Stimulated activated CD4-positive, alpha-beta T cell treated with anti-CD3 and anti-CD28 coated beads, TNF-alpha, amount 100 ng/mL, for 48 hours (primary cell): ENCODE measurements around the gene SH3RF3.
"Not testable (repeated sequence)": the region's sequence is repeated elsewhere in the genome, so short reads cannot be mapped to it uniquely, and the experiment has no call there.

Experiments
- DNase-seq, 3 donors: peaks; one replicate each; pipeline ENCODE4 v3.0.0-alpha.2; 2020; ENCODE audit warnings: low read depth in 3 of 3

The SH3RF3 gene

DNA sequence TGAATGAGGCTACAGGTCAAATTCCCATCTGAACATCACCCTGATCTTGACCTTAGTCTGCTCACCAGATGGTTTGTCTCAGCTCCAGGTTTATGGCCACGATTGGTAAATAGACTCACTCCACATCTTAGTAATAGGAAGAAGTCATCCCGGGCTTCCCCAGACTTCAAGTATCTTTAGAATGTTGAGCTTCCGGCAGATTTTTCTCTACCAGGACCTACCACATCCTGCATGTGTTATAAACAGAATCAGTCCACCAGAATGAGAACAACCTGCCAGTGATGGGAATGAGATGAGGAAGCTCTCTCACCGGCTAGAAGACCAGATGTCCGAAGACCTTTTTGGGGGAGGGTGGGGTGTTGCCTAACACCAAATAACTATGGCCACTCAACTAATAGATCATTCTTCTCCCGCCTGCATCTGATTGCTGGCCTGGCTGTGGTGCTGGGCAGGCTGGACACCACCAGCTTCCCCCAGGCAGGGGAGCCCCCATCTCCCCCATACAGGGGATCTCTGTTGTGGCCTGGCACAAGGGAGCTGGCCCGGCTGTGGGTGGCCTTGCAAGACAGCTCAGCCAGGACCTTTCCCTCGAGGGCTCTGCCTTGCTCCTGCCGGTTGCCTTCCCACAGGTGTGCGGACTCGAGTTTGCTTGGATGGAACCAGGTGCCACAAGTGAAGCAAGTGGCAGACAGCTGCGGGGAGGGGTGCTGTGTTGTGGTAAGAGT lies 88.5 kb downstream of the SH3RF3 start:
- no peak for DNase-seq

DNA sequence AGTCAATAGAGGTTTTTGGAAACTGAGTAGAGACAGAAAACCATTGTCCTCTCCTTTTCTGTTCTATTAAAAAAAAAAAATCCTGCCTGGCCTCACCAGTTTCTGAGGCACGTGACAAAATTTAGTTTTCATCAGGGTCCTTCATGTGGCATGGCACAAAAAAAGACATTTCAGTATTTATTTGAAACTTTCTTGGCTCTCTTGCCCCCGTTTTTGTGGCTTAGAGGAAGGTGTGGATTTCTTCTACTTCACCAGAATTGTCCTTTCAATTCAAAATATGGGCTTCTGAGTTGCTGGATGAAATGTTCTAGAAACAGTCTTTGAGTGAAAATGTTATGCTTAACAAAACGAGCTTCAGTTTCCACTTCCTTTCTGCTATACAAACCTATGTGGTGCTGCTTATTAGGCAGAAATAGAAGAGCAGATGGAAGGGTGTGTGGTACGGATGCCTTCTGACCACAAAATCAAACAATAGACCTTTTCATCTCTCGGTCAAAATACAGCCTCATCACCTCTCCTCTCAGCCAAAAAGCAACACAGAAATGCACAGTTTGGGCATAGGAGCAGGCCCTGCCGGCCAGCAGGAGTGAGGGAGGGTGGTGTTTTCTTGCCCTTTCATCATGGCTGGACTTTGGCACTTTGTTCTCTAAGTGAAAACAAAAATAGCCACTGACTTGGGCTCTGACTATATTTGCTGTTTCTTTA lies 89.2 kb downstream of the SH3RF3 start:
- no peak for DNase-seq

DNA sequence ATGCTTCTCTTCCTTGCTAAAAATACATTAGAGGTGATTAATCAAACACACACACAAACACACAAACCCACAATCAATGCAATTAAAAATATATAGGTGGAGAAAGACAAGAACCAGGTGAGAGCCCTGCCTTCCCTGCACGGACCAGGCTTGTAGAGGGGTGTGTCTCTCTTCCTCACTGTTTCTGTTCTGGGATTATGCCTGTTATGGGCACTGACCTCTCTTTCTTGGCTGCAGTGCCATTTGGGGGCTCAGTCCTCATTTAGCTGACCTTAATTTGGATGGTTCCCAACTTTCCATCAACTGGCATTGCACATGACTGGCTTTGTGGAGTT lies 89.8 kb downstream of the SH3RF3 start:
- no peak for DNase-seq

DNA sequence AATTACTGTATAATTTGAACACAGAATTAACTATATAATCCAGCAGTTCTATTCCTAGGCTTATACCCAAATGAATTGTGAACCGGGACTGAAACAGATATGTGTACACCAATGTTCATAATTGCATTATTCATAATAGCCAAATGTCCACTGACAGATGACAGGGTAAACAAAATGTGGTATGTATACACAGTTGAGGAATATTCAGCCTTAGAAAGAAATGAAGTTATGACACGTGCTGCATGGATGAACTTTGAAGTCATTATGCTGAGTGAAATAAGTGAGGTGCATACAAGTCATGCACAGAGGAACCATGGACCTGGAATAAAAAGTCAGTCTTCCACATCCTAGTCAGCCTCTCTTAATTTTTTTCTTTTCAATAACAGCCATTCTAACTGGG lies 91.9 kb downstream of the SH3RF3 start:
- no peak for DNase-seq

DNA sequence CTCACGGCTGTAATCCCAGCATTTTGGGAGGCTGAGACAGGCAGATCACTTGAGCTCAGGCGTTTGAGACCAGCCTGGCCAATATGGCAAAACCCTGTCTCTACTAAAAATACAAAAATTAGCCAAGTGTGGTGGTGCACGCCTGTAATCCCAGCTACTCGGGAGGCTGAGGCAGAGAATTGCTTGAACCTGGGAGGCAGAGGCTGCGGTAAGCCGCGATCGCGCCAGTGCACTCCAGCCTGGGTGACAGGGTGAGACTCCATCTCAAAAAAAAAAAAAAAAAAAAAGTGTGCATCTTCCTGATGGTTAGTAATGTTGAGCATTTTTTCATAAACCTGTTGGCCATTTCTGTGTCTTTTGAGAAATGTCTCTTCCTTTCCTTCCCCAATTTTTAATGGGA lies 92.3 kb downstream of the SH3RF3 start:
- DNase-seq: not testable (repeated sequence)

DNA sequence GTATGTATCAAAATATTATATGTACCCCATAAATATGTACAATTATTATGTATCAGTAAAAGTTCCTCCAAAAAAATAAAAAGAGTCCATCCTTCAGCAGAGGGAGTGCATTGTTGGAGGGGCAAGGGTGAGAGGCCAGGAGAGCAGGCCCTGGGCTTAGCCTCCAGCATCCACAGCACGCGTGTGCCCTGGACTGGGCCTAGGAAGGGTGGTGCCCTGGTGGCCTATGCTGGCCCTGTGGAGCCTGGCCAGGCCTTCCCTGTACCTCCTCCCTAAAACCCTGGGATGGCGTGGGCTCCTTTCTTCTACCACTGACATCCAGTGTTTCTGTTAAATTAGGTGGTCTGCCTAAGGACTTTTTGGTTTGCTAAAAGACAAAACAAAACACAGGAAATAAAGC lies 93.4 kb downstream of the SH3RF3 start:
- DNase-seq: no peak

DNA sequence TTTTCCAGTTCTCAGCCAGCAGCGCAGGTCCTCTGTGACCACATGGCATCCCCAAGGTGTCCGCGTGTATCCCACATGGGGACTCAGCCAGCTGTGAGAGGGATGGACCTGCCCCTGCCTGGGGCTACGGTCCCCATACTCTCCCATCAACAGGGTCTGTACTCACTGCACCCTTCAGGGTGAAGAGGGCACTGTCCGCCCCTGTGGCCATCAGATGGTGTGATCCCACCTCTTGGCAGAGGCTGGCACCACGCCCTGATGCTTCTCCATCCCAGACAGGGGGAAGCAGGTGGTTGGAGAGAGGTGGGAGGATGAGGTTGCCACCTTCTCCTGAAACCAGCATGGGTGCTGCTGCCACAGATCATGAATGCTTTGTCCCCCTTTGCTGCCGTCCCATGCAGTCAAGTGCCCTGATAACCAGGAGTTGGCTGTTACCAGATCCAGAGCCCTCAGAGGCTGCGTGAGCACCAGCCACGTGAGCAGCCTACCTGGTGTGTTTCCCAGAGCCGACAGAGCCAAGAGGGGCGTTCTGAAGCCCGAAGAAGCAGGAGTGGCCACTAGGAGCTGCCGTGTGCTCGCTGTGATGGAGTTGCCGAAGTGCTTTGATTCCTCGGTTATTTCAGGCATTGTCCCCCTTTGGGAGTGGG lies 93.9 kb downstream of the SH3RF3 start:
- DNase-seq: no peak

DNA sequence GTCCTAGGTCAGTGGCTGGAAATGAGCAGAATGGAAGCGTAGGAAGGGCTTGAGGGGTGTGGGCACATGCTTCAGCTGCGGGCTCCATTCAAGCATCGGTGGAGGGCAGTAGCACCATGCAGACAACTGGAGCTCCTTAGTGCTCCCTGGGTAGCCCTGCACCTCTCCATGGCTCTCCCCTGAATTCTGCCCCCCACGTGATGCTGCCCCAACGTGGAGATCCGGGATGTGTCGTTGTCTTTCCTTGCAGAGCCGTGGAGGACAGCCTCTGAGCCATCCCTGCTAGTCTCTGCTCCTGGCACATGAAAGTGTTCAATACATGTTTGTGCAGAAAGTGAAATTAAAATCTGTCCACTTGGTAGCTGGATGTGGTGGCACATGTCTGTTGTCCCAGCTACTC lies 94.5 kb downstream of the SH3RF3 start:
- DNase-seq: no peak

DNA sequence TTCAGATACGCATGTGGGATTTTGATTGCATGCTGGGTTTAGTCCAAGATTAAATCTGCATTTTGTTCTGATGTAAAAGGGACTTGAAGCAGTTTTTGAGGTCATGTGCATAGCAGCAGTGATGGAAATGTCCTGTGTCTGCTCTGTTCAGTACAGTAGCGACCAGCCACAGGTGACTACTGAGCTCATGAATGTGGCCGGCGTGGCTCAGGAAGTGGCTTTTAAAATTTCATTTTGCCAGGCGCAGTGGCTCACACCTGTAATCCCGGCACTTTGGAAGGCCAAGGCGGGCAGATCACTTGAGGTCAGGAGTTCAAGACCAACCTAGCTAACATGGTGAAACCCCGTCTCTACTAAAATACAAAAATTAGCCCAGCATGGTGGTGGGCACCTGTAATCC lies 95.3 kb downstream of the SH3RF3 start:
- not testable (repeated sequence) for DNase-seq

DNA sequence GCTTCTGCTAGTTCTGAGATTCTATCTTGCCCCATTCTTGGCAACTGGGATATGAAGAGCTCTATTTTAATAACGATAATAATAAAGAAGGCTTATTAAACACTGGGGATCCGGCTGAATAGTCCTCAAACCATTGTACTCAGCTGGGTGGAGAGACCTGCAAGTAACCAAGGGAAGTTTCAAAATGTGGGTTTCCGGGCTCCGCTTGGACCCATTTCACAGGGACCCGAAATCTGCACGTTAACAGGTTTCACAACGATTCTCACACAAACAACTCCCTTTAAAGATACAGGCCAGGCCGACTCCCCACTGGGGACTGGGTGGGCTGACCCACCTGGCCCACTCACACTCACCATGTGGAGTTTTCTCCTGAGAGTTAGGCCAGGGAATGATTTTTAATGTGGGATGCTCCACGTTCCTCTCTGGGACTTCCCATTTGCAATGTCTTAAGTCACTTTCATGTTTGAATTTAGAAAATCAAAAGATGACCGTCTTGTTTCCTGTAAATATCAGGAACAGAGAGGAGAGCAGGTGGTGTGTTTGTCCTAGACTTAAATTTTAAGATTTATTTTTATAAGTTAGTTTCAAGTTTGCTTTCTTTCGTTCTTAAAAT lies 96.3 kb downstream of the SH3RF3 start:
- DNase-seq: no peak

DNA sequence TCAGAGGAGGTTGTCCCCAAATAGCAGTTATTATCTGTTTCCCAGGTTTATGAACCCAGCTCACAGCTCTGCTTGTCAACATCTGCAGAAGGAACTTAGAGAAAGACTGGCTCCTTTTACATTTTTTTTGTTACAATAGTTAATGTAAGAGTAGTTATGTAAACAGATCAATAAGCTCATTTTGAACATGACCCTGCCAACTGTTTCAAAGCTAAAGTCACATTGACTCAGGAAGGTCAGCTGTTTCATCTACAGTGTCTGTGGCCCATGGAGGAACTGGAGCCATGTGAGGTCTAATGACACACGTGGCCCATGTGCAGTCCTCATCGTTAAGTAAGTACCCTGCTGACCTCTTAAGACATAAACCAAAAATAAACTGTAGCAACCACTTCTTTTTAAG lies 97.1 kb downstream of the SH3RF3 start:
- DNase-seq: no peak

DNA sequence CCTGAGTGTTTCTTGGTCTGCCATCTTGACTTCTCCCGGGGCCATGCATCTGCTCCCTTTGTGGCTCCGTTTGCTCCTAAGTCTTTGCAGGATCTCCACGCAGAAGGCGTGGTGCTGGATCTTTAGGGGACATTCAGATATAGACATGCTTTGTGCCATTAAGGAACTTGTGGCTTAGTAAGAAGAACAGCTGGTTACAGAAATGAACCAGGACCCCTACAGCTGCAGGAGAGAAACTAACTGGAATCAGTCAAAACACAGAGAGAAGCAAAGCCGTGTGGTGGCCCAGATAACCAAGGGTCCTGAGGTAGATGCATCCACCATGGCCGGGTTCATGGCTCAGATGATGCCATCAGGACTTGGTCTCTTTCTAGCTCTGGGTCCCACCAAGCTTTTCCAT lies 97.6 kb downstream of the SH3RF3 start:
- DNase-seq: no peak

DNA sequence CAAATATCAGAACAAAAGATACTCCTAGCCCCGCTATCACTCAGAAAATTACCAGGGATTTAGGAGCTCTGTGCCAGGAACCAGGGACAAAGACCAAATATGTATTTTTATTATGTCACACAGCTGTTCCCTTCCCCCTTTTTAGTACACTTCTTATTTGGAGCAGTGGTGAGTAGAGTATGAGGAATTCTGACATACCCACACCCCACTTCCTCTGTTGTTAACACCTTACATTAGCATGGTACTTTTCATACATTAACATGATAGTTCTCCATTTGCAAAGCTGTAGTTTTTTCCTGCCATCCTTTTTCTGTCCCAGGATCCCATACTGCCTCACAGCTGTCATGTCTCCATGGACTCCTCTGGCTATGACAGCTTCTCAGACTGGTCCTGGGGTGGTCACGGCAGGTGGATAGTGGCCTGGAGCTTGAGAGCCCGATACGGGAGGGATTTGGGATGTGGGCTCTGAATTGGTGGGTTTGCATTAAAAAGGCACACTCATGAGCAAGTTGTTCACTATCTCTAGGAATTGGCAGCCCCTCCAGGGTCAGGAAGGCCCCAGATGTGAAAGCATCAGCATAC lies 100.2 kb downstream of the SH3RF3 start:
- DNase-seq: no peak

DNA sequence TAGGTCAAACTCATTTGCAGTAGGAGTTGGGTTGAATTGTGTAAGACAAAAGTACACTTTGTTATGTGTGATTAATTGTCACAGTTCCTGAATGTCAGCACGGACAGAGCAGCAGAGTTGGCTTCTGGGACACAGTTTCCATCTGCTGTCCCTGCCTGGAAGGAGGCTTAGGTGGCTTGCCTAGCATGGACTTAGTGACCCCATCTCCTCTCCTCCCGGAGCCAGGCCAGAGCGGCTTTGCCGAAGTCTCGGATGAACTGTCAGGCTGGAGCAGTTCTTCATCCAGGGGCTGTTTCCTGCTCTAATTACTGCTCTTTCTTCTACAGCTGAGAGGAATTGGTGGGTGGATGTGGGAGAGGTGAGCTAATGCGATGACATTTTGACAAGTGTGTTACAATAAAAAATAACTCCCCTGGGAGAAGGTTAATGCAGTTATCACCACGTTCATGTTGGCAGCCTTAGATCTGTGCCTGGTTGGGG lies 102.0 kb downstream of the SH3RF3 start:
- no peak for DNase-seq

DNA sequence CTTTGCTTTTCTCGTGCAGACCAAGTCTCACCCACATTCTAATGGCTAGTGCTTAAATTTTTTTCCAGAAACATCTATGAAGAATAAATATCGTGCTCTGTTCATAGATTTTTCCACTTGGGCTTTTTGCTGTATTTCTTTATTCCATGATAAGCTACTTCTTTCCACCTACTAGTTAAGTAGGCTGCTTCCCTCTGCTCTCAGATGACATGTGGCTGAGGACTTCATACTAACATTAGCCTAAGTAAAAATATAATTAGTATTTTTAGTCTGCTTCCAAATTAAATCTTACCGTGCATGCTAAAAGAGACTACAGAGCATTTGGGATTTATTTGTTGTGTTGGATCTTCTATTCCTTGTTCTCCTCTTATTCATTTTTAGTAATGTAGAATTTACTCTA lies 102.4 kb downstream of the SH3RF3 start:
- DNase-seq: no peak

DNA sequence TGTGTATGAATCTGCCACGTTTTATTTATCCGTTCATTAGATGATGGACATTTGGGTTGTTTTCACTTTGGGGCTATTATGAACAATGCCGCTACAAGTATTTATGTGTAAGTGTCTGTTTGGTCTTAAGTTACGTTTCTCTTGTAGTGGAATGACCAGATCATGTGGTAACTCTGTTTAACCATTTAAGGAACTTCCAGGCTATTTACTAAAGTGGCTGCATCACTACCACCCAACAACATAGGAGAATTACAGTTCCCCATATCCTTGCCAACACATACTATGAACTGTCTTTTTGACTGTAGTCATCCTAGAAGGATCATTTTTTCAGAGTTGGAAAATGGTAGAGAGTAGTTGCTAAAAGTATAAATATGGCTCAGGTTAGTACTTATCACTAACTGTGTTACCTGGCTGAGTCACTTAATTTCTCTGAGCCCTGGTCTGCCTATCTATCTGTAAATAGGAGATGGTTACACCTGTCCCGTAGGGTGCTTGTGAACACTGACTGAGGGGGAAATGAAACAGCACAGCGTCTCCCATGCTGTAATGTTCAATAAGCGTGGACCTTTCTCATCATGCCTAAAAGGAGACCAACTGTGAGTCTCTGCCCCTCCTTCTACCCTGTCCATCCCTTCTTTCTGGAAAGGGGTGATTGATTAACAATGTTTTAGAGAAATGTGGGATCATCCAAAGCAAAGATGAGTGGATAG lies 103.1 kb downstream of the SH3RF3 start:
- no peak for DNase-seq

DNA sequence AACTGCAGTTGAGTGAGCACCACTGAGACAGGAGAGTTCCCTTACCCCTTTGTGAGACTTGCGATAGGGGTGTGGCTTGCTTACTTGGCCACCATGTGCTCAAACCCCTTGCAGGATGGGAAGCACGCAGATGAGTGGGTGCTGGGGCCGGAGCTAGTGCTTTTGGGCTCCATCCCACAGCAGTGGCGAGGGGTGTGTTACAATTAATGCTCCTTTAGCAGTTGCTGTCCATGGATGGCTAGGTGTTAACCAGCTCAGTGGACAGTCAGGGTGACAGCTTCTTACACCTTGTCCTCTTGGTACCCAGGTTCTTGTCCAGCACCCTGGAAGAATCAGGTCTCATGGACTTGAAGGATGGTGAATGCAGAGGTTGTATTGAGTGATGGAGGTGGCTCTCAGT lies 103.9 kb downstream of the SH3RF3 start:
- no peak for DNase-seq

DNA sequence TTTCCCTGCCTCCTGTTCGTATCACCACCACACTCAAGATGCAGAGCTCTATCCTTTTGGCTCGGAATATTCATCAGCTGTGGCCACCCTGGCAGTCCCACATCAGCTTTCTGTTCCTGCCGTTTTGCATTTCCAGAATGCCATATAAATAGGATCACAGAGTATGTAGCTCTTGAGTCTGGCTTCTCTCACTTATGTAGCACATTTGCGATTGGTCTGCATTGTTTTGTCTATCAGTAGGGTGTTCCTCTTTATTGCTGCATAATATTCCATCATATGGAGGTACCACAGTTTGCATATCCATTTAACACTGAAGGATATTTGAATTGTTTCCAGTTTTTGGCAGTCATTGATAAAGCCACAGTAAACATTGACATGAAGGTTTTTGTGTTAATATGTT lies 104.6 kb downstream of the SH3RF3 start:
- DNase-seq: no peak

DNA sequence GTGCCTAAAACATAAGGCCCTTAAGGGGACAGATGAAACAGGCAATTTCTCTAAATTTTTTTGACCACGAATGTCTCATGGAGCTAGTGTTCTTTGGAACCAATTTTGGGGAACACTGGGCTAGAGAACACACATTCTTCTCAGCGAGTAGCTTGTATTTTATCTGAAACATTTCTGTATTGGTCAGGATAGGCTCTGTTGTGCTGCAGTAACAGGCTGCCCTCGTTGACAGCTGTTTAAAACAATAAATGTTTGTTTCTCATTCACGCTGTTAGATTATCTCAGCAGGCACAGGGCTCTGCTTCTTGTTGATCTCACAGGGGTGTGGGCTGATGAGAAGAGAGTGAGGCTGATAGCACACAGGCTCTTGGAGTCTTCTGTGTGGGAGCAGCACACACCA lies 105.3 kb downstream of the SH3RF3 start:
- no peak for DNase-seq

DNA sequence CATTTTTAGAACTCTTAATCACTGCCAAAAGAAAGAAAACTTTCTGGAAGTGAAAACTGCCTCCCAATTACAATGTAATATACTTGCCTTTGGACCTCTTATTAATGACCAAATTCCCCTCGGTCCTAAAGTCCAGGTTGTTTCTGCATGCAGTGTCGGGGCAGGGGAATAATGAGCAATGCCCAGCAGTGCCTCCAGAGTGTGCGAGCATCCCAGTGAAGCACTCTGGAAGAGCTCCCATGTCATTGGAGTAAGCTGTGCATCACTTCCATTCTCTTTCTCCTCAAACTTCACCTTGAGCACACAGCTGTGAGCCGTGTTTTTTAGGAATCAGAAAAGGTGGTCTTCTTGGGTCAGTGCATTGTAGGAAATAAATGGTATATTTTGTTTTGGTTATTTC lies 107.1 kb downstream of the SH3RF3 start:
- no peak for DNase-seq

DNA sequence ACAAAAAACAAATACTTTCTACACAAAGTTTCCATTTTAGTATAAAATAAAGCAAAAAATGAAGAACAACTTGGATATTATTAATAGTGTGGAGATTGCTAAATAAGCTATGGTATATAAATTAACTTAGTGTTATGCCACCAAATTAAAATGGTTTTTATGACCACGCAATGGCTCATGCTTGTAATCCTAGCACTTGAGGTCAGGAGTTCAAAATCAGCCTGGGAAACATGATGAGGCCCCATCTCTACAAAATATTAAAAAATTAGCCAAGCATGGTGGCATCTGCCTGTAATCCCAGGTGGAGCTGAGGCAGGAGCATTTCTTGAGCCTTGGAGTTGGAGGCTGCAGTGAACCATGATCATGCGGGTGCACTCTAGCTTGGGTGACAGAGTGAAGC lies 108.8 kb downstream of the SH3RF3 start:
- no peak for DNase-seq

DNA sequence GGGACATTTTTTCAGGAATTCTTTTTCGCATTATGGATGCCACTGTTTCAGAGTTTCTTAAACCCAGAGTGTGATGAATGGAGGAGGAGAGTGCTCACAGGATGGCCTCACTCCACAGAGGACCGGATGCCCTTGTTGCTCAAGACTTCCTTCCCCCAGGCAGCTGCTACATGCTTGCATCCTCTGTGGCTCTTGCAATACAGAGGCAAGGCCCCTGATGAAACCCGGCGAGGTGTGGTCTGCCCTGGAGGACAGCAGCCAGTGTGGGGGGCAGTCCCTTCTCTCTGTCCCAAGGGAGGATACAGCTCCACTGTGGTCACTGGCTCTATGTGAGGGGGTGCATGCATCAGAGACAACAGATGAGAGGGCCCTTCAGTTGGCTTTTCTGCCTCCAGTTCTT lies 109.6 kb downstream of the SH3RF3 start:
- DNase-seq: no peak
